ENCODE measurements around the gene SEZ6L. TPM values are rescaled to one million over a fixed set of nuclear protein-coding genes. Genes with fewer than 3 reads are reported as not detected.

Gene SEZ6L
- total and polyA plus RNA-seq, 8 donors, result 0.08 to 0.82 (median 0.58) TPM

DNA sequence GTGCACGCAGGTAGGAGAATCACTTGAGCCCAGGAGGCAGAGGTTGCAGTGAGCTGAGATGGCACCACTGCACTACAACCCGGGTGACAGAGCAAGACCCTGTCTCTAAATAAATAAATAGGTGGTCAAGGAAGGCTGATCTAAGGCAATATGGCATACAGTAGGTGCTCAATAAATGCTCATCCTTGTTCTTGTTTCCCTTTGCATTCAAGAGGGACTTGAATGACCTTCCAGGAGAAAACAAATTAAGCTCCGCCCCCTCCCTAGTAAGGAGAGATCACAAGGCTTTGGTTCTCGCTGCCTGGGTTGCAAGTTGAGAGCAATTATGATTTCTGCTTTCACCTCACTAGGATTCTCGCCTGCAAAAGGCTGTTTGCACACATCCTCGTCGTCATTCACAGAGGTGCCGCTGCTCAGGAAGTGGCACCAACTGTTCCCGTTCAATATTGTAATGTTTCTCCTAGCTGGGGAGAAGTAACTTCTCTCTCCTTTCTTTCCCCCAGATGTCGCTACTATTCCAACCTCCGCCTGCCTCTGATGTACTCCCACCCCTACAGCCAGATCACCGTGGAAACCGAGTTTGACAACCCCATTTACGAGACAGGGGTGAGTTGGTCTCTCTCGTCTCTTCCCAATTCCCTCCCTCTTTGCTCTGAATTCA is 208.0 kb downstream of the SEZ6L start:
- Histone ChIP-seq H3K9me3 (peaks cover 0 to 6% of the 10 kb centered on the region in 2 donors), H3K4me3 (no peak overlapping the region), H3K27ac (no peak overlapping the region), H3K4me1 (no peaks in the 10 kb centered on the region), H3K27me3 (peaks cover 3 to 98% of the 10 kb centered on the region in 2 donors), H3K36me3 (no peaks in the 10 kb centered on the region)
- intact Hi-C loops (cut with DNase I), result no loop called here
- TF ChIP-seq, protein P1, sequence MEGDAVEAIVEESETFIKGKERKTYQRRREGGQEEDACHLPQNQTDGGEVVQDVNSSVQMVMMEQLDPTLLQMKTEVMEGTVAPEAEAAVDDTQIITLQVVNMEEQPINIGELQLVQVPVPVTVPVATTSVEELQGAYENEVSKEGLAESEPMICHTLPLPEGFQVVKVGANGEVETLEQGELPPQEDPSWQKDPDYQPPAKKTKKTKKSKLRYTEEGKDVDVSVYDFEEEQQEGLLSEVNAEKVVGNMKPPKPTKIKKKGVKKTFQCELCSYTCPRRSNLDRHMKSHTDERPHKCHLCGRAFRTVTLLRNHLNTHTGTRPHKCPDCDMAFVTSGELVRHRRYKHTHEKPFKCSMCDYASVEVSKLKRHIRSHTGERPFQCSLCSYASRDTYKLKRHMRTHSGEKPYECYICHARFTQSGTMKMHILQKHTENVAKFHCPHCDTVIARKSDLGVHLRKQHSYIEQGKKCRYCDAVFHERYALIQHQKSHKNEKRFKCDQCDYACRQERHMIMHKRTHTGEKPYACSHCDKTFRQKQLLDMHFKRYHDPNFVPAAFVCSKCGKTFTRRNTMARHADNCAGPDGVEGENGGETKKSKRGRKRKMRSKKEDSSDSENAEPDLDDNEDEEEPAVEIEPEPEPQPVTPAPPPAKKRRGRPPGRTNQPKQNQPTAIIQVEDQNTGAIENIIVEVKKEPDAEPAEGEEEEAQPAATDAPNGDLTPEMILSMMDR (IDR thresholded peaks at IDR 0.05), result no peak
- ATAC-seq (no peak), DNase-seq (no peak)

DNA sequence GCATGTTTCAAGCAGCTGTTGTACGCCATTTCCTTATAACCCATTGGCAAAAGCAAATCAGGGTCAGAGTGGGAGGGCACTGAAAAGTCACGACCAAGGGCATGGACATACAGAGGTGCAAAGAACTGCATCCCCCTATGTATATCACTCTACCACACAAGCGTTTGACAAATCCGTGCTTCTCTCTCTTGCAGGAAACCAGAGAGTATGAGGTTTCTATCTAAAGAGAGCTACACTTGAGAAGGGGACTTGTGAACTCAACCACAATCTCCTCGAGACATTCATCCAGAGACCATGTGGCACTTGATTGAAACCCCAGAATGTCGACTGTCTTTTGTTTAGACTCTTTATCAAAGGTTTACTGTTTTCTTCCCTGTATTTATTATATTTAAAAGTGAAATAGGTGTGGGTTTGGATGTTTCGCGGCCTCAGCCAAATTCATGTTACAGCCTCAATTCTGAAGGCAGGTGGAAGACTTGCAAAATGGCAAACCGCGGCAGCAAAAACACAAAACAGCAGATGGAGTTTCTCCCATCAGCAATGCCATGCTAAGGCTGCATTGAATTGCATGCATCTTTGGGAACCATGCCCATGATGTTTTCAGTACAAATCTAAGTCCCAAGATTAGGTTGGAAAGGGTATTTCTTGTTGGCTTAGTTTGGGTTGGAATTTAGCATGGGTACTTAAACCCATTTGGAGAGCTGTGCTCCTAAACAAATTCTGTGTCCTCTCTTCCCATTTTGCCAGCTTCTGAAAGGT is 211.0 kb downstream of the SEZ6L start:
- no peaks in the 10 kb centered on the region for H3K36me3 ChIP-seq
- H3K27ac ChIP-seq, result no peak overlapping the region
- no peak overlapping the region for H3K4me3 ChIP-seq
- H3K9me3 ChIP-seq, result peaks cover 0 to 6% of the 10 kb centered on the region in 2 donors
- peaks cover 3 to 74% of the 10 kb centered on the region in 2 donors for H3K27me3 ChIP-seq
- H3K4me1 ChIP-seq, result no peaks in the 10 kb centered on the region
- intact Hi-C loops (cut with DNase I), result no loop called here
- DNase-seq, result no peak
- ATAC-seq, result no peak
- TF ChIP-seq, protein P1 (IDR thresholded peaks at IDR 0.05), result no peak

DNA sequence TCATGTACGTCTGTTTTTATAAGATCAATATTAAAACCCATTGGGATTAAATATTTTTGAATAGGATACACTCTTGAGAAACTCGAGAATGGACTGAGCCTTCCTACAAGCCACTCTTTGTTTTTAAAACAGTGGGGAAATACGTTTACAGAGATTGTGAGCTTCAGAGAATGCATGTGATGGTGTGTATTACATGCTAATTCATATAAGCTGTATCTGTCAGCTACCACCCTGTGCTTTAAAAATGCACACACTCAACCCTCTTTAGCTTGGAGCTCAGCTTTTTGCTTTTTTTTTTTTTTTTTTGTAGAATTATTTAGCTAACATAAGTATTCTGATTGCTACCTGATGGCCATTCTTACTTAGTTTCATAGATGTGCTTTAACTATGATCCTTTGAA is 213.5 kb downstream of the SEZ6L start:
- no peak for DNase-seq
- Histone ChIP-seq H3K27me3 (peaks cover 0 to 65% of the 10 kb centered on the region in 2 donors), H3K36me3 (no peaks in the 10 kb centered on the region), H3K4me1 (no peaks in the 10 kb centered on the region), H3K27ac (no peak overlapping the region), H3K9me3 (peaks cover 0 to 6% of the 10 kb centered on the region in 2 donors), H3K4me3 (no peak overlapping the region)
- TF ChIP-seq, protein P1 (IDR thresholded peaks at IDR 0.05), result no peak
- intact Hi-C loops (cut with DNase I), result no loop called here
- no peak for ATAC-seq

DNA sequence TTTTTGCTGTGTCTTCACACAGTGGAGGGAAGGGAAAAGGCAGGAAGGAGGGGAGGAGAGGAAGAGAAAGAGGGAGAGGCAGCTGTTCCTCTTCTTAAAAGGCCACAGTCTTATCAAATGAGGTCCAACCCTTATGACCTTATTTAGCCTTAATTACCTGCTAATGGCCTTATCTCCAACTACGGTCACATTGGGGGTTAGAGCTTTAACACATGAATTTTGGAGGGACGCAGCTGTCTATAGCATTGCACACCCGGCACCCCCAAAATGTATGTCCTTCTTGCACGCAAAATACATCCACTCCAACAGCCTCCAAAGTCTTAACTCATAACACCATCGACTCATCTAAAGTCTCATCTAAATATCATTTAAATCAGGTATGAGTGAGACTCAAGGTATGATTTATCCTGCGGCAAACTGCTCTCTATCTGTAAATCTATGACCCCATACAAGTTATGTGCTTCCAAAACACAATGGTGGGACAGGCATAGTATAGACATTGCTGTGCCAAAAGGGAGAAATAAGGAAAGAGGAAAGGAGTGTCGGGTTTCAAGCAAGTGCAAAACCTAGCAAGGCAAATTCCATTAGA is 214.8 kb downstream of the SEZ6L start:
- H3K27ac ChIP-seq, result no peak overlapping the region
- DNase-seq (no peak), ATAC-seq (no peak)
- no peak overlapping the region for H3K4me3 ChIP-seq
- peaks cover 0 to 3% of the 10 kb centered on the region in 2 donors for H3K9me3 ChIP-seq
- TF ChIP-seq, protein P1 (IDR thresholded peaks at IDR 0.05), result no peak
- H3K27me3 ChIP-seq, result peaks cover 0 to 52% of the 10 kb centered on the region in 2 donors
- H3K36me3 ChIP-seq, result no peaks in the 10 kb centered on the region
- H3K4me1 ChIP-seq, result no peaks in the 10 kb centered on the region
- intact Hi-C loops (cut with DNase I), result no loop called here

DNA sequence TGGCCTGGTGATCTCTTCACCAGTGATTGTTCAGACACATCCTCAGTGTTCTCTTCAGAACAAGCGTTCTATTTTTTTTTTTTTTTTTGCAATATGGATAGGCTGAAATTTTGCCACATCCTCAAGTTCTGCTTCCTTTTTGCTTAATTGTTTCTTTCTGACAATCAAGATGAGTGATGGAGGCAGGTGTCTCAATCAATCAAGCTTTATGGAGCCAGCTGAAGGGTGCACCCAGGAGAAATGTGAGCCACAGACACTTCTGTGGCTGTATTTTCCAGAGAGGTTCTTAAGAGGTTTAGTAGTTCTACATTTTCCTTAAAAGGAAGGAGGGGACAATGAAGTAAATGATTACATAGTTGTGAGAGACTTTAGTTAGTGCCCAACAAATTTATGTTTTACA is 215.9 kb downstream of the SEZ6L start:
- Histone ChIP-seq H3K4me1 (no peaks in the 10 kb centered on the region), H3K9me3 (no peaks in the 10 kb centered on the region), H3K36me3 (no peaks in the 10 kb centered on the region), H3K27ac (no peak overlapping the region), H3K4me3 (no peak overlapping the region), H3K27me3 (peaks cover 0 to 46% of the 10 kb centered on the region in 2 donors)
- intact Hi-C loops (cut with DNase I), result no loop called here
- TF ChIP-seq, protein P1 (IDR thresholded peaks at IDR 0.05), result no peak
- DNase-seq (no peak), ATAC-seq (no peak)
